Choroid plexus epithelial cell (primary cell): ENCODE measurements around the gene LRRC58.

Experiments used
- DNase-seq: peaks from one replicate; pipeline ENCODE4 v3.0.0-alpha.2; 2010; ENCODE audit warnings: low read depth
- H3K4me3 ChIP-seq: 2 replicates; pipeline ENCODE4 v1.5.1; 2011; ENCODE audit warnings: low read depth, mild to moderate bottlenecking, control low read depth, low read length, moderate library complexity
- TF ChIP-seq, protein P1 (sequence below): conservative IDR thresholded peaks from 2 replicates; pipeline ENCODE4 v1.5.1; 2011; ENCODE audit warnings: low read depth, mild to moderate bottlenecking, control low read depth, inconsistent platforms, low read length, moderate library complexity

LRRC58 gene

DNA sequence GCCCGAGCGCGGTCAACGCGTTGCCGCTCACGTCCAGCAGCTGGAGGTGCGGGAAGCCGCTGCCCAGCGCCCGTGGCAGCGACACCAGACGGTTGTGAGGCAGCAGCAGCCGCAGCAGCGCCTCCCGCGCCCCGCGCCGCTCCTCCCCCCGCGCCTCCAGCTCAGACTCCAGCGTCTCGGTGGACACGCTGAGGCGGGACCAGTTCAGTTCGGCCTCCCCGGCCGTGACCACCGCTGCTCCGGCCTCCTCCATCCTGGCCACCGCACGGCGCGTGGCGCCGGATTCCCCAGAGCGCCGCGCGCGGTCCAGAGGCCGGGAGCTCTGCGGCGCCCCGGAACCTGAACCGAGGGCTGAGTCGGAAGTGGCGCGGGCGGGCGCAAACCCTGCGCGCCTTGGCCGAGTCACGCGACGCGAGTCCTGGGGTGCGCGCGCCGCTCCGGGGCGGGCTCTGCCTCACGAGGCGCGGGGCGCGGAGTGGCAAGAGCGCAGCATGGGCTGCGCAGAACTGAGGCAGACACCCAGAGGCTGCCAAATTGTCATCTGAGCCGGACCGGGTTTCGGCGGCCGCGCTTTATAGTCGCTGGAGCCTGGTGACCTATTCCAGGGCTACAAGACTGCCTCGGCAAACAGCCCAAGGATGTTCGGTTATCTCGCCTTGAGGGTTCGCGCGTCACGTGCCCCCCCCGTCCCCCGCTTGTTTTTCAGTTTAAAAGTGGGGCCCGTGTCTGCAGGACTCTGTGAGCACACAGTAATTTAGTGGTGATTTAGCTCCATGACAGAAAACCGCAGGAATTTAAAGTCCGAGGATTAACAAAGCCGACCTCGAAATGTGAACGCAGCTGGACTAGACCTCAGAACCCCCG, at the start of gene LRRC58:
LRRC58 (minus strand) TSS at position 364 of the 864 bp plus-strand sequence; CDS start at position 253, 111 bp downstream.
- DNase-seq: peak; percentile 95
- TF ChIP-seq, protein P1, sequence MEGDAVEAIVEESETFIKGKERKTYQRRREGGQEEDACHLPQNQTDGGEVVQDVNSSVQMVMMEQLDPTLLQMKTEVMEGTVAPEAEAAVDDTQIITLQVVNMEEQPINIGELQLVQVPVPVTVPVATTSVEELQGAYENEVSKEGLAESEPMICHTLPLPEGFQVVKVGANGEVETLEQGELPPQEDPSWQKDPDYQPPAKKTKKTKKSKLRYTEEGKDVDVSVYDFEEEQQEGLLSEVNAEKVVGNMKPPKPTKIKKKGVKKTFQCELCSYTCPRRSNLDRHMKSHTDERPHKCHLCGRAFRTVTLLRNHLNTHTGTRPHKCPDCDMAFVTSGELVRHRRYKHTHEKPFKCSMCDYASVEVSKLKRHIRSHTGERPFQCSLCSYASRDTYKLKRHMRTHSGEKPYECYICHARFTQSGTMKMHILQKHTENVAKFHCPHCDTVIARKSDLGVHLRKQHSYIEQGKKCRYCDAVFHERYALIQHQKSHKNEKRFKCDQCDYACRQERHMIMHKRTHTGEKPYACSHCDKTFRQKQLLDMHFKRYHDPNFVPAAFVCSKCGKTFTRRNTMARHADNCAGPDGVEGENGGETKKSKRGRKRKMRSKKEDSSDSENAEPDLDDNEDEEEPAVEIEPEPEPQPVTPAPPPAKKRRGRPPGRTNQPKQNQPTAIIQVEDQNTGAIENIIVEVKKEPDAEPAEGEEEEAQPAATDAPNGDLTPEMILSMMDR: peak; percentile 13
- peak within 1 kb of the TSS; percentile 83 for H3K4me3 ChIP-seq

DNA sequence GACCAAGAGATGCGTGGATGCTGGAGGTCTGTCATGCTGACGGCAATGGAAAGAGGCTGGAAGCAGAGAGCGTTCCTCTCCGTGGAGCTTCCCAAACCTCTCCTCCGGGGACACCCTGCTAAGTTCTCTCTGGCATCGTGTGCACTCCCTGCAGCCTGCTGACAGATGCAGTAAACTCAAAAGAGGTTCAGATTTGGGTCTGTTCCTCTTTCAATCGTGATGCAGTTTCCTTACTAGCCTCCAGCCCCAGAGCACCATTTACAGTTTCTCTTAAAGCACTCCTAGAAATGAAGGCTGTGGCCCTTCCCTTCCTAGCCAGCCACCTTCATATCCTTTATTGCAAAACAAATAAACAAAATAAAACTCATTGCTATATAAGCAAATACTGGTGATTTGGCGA, 47.3 kb upstream of the LRRC58 start:
- TF ChIP-seq, protein P1: no peak
- no peak for DNase-seq
- no peak overlapping the region for H3K4me3 ChIP-seq

DNA sequence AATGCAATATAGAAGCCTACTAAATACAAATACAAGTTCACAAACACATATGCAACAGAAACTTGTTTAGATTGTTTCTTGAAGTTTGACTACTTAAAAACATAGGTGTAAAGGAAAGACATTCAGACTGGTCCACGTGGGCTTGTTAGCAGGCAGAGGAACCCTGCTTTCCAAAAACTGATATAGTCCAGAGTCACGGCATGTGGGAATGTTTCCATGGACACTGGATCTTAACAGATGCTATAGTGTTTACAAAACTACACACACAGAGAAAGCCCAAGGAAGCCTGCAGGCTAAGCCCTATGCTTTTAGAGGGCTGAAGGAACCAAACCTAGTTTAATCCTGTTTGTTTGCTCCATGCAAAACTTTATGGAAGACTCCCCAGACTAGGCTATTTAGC, 45.2 kb upstream of the LRRC58 start:
- no peak for DNase-seq
- TF ChIP-seq, protein P1: no peak

DNA sequence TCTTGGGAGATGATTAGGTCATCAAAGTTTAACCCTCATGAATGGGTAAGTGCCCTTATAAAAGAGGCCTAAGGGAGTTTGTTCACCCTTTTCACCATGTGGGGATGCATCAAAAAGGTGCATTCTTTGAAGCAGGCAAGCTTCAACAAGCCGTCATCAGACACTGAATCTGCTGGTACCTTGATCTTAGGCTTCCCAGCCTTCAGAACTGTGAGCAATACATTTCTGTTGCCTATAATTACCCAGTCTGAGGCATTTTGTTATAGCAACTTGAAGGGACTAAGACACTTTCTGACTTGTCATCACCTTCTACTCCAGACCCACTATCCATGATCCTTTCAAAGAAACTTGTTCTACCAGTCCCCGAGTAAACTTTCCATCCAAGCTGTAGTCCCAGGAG, 44.6 kb upstream of the LRRC58 start:
- TF ChIP-seq, protein P1: no peak

More for the DNA sequence above, 45.2 kb upstream of the LRRC58 start:
- H3K4me3 ChIP-seq: no peak overlapping the region

DNA sequence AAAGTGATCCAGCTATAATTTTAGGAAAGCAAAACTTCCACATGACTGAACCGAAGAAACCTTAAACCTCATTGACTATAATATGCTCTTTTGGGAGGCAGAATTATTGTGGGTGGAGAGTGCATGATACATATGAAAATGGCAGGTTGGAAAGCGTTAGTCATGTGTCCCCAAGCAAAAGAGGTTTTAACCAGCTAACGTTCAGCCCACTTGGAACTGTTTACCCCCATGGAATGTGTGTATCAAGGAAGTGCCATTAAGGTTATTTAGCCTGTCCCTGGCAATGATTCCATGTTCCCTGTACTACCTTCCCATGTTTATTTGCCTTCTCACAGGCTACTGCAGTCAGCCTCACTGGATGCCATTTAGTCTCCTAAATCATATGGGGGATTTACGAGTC, 44.1 kb upstream of the LRRC58 start:
- H3K4me3 ChIP-seq: no peak overlapping the region
- DNase-seq: no peak
- TF ChIP-seq, protein P1: no peak

More for the DNA sequence above, 44.6 kb upstream of the LRRC58 start:
- H3K4me3 ChIP-seq: no peak overlapping the region
- no peak for DNase-seq

DNA sequence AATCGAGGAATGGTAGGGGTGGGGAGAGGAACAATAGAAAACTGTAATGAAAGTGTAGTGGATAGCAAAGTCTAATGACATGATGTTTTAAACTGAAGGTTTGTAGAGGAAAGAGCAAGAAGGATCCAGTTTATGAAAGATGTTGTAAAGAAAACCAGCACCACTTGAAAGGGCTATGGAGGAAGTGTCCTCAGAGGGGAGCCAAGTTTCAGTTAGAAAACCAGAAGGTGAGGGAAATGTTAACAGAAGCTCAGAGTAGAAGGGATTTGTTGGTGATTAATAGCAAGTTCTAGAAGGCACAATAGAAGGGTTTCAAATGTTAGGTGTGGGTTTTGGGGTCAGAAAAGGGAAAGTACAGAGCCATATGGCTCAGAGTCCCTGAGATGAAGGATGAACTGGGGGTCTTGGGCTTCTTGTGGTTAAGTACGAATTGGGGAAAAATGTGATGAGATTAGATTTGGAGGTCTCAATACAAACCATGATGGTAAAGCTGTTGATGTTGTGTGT, 33.8 kb upstream of the LRRC58 start:
- H3K4me3 ChIP-seq: no peak overlapping the region
- DNase-seq: no peak
- TF ChIP-seq, protein P1: no peak
